Left lobe of liver (tissue), 2 donors: ENCODE results near the gene CDKAL1. TPM values are rescaled to one million over a fixed set of nuclear protein-coding genes. Genes with fewer than 3 reads are reported as not detected.
"Not testable (repeated sequence)": the region's sequence is repeated elsewhere in the genome, so short reads cannot be mapped to it uniquely, and the experiment has no call there.

Experiments used
- ATAC-seq: fragments of 200-7000 bp; cut with Tn5 transposase; one replicate; pipeline ENCODE4 v1.9.1; 2020; ENCODE audit warnings: mild to moderate bottlenecking, moderate library complexity
- DNase-seq: peaks from one replicate; pipeline ENCODE4 v3.0.0-alpha.2; 2020; ENCODE audit warnings: low spot score
- total RNA-seq: library from RNA; stranded (reverse); gene quantifications from one replicate; pipeline ENCODE4 v1.2.1, GENCODE V29; 2021
- donor health status: DM: no; HTN: no; CAD: no; lungs with moderate emphysema.
- donor health status: DM: no; HTN: yes; CAD: no.

Gene CDKAL1
- total RNA-seq, 1 donor from 2014 or later: 5.1 TPM

GRCh38 chr6:21087188-21087587 lies 552.9 kb downstream of the CDKAL1 start:
- ATAC-seq (no peak), DNase-seq (no peak)

DNA sequence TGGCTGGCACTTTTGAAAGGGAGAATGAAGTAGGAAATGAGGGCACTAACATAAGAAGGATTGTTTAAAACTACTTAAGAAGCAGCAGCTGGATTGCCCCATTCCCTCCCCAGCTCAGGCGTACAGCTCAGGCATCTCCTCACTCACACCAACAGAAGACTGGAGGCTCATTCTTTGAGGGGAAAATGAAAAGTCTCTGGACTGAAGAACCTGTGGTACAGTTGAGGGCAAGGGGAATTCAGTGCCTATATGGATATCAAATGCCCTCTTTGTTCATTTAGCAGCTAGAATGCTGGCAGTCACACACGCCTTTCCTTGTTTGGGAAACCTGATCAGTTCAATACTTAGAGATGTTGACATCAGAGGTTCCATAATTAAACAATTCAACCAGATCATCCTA lies 557.2 kb downstream of the CDKAL1 start:
- ATAC-seq (no peak), DNase-seq (no peak)

DNA sequence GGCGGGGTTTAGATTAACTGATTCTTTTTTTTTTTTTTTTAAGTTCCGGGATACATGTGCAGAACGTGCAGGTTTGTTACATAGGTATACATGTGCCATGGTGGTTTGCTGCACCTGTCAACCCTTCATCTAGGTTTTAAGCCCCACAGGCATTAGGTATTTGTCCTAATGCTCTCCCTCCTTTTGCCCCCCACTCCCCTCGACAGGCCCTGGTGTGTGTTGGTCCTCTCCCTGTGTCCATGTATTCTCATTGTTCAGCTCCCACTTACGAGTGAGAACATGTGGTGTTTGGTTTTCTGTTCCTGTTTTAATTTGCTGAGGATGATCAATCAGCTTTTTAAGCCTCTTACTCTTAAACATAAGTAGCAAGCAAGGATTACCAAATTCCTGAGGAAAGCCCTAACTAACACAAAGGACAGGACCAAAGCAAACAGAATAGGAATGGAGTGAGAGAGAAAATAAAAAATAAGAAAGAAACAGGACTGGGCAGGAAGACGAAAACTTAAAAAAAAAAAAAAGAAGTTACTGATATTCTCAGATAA lies 558.0 kb downstream of the CDKAL1 start:
- DNase-seq, ATAC-seq: not testable (repeated sequence)

- no peak for DNase-seq
- ATAC-seq: no peak
These were observed 561.2 kb downstream of the CDKAL1 start for GRCh38 chr6:21095462-21095861.

DNA sequence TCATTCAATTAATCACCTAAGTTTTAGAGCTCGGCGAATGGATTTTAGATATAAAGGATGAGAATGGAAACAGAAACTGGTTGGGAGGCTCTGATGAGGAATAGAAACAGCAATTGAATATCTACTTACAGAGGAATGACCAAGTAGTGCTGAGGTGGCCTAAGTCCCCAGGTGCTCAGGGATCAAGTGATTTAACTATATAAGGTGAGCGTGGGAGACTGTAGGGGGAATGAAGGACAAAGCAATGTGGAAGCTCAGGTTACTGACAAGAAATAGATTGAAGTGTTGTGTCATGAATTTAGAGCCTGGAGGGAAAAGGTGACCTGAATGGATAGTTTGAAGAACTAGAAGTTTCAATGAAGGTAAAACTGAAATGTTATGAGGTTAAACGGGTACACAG lies 563.9 kb downstream of the CDKAL1 start:
- ATAC-seq (no peak), DNase-seq (no peak)

GRCh38 chr6:21098744-21099143 lies 564.5 kb downstream of the CDKAL1 start:
- DNase-seq (no peak), ATAC-seq (no peak)

- ATAC-seq (peak; percentile 87), DNase-seq (no peak)
These were observed 565.4 kb downstream of the CDKAL1 start for GRCh38 chr6:21099338-21100314.

DNA sequence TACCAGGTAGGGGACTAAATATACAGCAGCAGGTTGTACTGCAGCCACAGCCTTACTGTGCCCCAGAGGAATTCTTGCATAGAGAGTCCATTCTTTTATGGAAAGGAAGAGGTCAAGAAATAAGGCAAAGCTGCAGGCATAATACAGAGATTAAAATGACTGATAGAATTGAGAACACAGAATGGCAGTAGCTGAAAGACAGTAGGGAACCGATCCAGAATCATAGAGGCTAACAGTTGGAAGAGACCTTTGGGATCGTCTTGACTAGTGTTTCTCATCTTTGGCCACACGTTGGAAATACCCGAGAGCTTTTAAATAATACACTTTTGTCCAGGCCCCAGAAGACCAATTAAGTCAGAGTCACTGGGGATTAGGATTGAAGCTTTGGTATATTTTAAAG lies 566.7 kb downstream of the CDKAL1 start:
- no peak for ATAC-seq

GRCh38 chr6:21101694-21102093 lies 567.4 kb downstream of the CDKAL1 start:
- DNase-seq: no peak

More for the DNA sequence above, 566.7 kb downstream of the CDKAL1 start:
- DNase-seq: no peak

DNA sequence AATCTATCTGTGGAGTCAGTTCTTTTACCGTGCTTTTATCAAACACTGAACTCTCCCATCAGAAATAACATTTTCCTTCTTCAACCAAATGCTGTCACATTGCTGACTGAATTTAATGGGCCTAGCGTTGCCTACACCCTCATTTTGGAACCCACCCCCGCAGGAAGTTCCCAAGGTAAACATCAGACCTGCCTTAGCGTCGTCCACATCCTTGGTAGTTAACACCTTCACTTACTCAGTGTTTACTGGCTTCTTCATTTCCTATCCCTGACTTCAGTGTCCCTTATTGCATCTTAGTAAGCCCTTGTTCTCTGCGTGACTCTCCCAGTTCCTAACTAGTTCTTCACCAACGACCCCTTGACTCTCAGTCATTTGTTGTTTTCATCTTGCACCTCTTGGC lies 567.9 kb downstream of the CDKAL1 start:
- no peak for ATAC-seq

More at GRCh38 chr6:21101694-21102093, 567.4 kb downstream of the CDKAL1 start:
- ATAC-seq: no peak

DNA sequence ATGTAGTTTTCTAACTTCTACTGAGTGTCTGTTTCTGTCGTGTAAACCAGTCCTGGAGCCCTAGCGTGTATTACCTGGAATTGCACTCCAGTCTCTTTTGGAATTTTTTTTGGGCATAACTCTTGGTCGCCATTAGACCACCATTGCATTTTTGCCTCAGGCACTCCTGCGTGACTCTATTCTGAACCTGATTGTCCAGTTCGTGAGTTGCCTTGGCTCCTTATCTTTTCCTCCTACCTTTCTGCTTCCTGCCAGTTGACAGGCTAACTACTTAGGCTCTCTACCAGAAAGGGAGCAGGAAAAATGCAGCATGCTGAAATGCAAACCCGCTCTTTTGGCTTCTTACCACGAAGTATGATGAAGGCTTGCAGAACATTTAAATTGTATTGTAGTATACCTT lies 568.4 kb downstream of the CDKAL1 start:
- DNase-seq (no peak), ATAC-seq (no peak)

More for the DNA sequence above, 567.9 kb downstream of the CDKAL1 start:
- DNase-seq: no peak

GRCh38 chr6:21103626-21104224 lies 569.5 kb downstream of the CDKAL1 start:
- DNase-seq (no peak), ATAC-seq (peak; percentile 55)

- DNase-seq (no peak), ATAC-seq (no peak)
These were observed 570.0 kb downstream of the CDKAL1 start for GRCh38 chr6:21104288-21104687.

DNA sequence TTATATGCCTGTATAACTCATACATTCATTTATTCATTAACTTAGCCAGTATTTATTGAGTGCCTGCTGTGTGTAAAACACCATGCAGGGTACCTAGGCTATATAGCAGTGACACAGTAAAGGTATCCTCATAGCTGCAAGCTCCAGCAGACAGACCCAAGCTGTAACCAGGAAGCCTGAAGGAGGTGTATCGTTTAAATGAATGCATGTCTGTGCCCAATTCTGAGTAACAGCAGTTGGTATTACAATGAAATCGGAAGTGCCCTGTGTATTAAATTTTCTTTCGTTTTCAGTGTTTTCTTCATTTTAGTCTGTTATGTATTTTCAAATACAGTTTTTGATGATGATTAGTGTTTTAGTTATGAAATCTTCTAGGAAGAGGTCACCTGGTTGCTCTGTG lies 573.5 kb downstream of the CDKAL1 start:
- no peak for ATAC-seq
- no peak for DNase-seq

GRCh38 chr6:21109391-21110178 lies 575.3 kb downstream of the CDKAL1 start:
- ATAC-seq (no peak), DNase-seq (no peak)

GRCh38 chr6:21110684-21111083 lies 576.4 kb downstream of the CDKAL1 start:
- peak; percentile 35 for ATAC-seq

GRCh38 chr6:21111093-21111725 lies 577.0 kb downstream of the CDKAL1 start:
- DNase-seq: peak; percentile 48
- ATAC-seq: peak; percentile 87

More at GRCh38 chr6:21110684-21111083, 576.4 kb downstream of the CDKAL1 start:
- DNase-seq: no peak

GRCh38 chr6:21115111-21115510 lies 580.9 kb downstream of the CDKAL1 start:
- ATAC-seq: peak; percentile 81
- DNase-seq: no peak

DNA sequence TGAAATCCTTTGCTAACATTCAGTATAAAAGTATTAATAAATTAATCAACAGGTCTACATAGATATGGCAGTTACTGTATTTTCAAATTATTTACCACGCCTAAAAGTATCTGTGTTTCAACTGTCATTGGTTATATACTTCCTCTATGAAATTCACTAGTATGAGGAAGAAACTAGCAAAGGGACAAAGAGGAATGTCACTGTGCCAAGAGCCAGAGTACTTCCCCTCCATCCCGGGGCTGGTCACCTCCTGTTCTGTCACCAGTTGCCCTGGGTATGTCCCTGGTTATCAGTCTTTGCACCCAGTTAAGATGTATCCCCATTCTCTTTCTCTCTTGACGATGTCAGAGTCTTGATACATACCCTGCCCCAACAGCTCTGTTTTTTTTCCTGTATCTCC lies 582.5 kb downstream of the CDKAL1 start:
- DNase-seq: no peak
- no peak for ATAC-seq

DNA sequence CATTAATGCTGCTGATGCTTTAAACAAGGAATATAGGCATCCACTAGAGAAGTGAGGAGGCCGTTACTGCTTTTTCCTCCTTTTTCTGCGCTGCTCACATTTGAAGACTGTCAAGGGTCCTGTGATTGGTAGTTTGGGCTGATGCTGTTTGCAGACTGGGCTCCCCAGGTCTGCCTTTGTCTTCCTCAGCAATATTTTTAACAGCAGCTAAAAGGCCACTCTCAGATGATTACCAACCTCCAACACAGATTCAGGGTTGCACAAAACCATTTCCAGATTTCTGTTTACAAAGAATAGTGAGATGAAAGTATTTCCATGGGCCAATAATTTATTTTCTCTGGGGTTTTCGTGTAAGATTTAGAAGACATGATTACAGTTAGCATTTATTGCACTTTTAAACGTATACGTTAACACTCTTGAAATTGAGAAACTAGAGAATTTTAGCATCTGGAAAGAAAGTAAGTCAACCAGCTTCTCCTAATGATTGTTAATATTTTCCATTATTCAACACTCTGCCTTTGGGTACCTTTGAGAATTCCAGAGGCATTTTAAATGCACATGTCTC lies 584.0 kb downstream of the CDKAL1 start:
- DNase-seq (no peak), ATAC-seq (no peak)
